ENCODE measurements around the gene PABPN1L. TPM values are rescaled to one million over a fixed set of nuclear protein-coding genes. Genes with fewer than 3 reads are reported as not detected.

The PABPN1L gene
- total RNA-seq, 1 donor from 2014 or later = not detected

Other genes with a start within 250 kb of the PABPN1L start
- not detected for gene IL17C, start 228.1 kb downstream of the PABPN1L start, total RNA-seq
- gene CYBA, start 215.6 kb downstream of the PABPN1L start, total RNA-seq = 183 TPM
- gene MVD, start 203.6 kb downstream of the PABPN1L start, total RNA-seq = 22.9 TPM
- gene SNAI3, start 180.2 kb downstream of the PABPN1L start, total RNA-seq = 1.2 TPM
- 22.5 TPM for gene RNF166, start 160.3 kb downstream of the PABPN1L start, total RNA-seq
- 20.3 TPM for gene CTU2, start 160.2 kb downstream of the PABPN1L start, total RNA-seq
- gene PIEZO1, start 81.4 kb downstream of the PABPN1L start, total RNA-seq = 318 TPM
- 0.22 TPM for gene CDT1, start 62.9 kb downstream of the PABPN1L start, total RNA-seq
- gene APRT, start 54.7 kb downstream of the PABPN1L start, total RNA-seq = 96.7 TPM
- gene GALNS, start 9.7 kb downstream of the PABPN1L start, total RNA-seq = 28.6 TPM
- 39.9 TPM for gene TRAPPC2L, start 9.5 kb downstream of the PABPN1L start, total RNA-seq
- gene CBFA2T3, start 110.5 kb upstream of the PABPN1L start, total RNA-seq = 8.5 TPM
- gene ACSF3, start 227.2 kb upstream of the PABPN1L start, total RNA-seq = 24.1 TPM

All from mesenteric fat pad (tissue), 1 donor.